NCI-H748 (cell line): ENCODE measurements around the gene FAM168A.
"Not testable (repeated sequence)": the region's sequence is repeated elsewhere in the genome, so short reads cannot be mapped to it uniquely, and the experiment has no call there.

Source experiments
- DNase-seq: peaks from one replicate; lab custom pipeline; 2025; ENCODE audit not compliant: unreplicated experiment; lab: John Stamatoyannopoulos, UW

Gene FAM168A

GRCh38 chr11:73473252-73473651 is 124.7 kb downstream of the FAM168A start:
- no peak for DNase-seq

- DNase-seq, result not testable (repeated sequence)
Observed at GRCh38 chr11:73470036-73470612, 127.8 kb downstream of the FAM168A start.

GRCh38 chr11:73469401-73469800 is 128.5 kb downstream of the FAM168A start:
- peak; percentile 91 for DNase-seq

- no peak for DNase-seq
Observed at GRCh38 chr11:73468590-73469161, 129.2 kb downstream of the FAM168A start.

- no peak for DNase-seq
Observed at GRCh38 chr11:73467505-73467904, 130.4 kb downstream of the FAM168A start.

- no peak for DNase-seq
Observed at GRCh38 chr11:73466643-73467042, 131.3 kb downstream of the FAM168A start.

GRCh38 chr11:73465871-73466270 is 132.0 kb downstream of the FAM168A start:
- DNase-seq, result no peak

- no peak for DNase-seq
Observed at GRCh38 chr11:73465023-73465675, 132.8 kb downstream of the FAM168A start.

- DNase-seq, result no peak
Observed at GRCh38 chr11:73464347-73464746, 133.6 kb downstream of the FAM168A start.

- no peak for DNase-seq
Observed at GRCh38 chr11:73463359-73463758, 134.6 kb downstream of the FAM168A start.

GRCh38 chr11:73461964-73462363 is 135.9 kb downstream of the FAM168A start:
- DNase-seq, result no peak

GRCh38 chr11:73461335-73461840 is 136.5 kb downstream of the FAM168A start:
- DNase-seq, result no peak

GRCh38 chr11:73458201-73458600 is 139.7 kb downstream of the FAM168A start:
- no peak for DNase-seq

- DNase-seq, result no peak
Observed at GRCh38 chr11:73454987-73455386, 142.9 kb downstream of the FAM168A start.

- no peak for DNase-seq
Observed at GRCh38 chr11:73453562-73453961, 144.3 kb downstream of the FAM168A start.

GRCh38 chr11:73452726-73453125 is 145.2 kb downstream of the FAM168A start:
- no peak for DNase-seq

- DNase-seq, result peak; percentile 26
Observed at GRCh38 chr11:73451896-73452295, 146.0 kb downstream of the FAM168A start.

GRCh38 chr11:73446766-73447165 is 151.1 kb downstream of the FAM168A start:
- no peak for DNase-seq

- DNase-seq, result no peak
Observed at GRCh38 chr11:73445980-73446379, 151.9 kb downstream of the FAM168A start.

GRCh38 chr11:73439002-73439843 is 158.7 kb downstream of the FAM168A start:
- no peak for DNase-seq

- not testable (repeated sequence) for DNase-seq
Observed at GRCh38 chr11:73436859-73437258, 161.1 kb downstream of the FAM168A start.
